ENCODE measurements around the gene CCSER1. TPM values are rescaled to one million over a fixed set of nuclear protein-coding genes. Genes with fewer than 3 reads are reported as not detected.
A peak's percentile ranks its signal among the peaks of the same experiment; 100 is the strongest.
"Not testable (repeated sequence)": the region's sequence is repeated elsewhere in the genome, so short reads cannot be mapped to it uniquely, and the experiment has no call there.

CCSER1 gene
- total and polyA plus RNA-seq, 4 donors: 3.5 to 66.1 (median 14.5) TPM

DNA sequence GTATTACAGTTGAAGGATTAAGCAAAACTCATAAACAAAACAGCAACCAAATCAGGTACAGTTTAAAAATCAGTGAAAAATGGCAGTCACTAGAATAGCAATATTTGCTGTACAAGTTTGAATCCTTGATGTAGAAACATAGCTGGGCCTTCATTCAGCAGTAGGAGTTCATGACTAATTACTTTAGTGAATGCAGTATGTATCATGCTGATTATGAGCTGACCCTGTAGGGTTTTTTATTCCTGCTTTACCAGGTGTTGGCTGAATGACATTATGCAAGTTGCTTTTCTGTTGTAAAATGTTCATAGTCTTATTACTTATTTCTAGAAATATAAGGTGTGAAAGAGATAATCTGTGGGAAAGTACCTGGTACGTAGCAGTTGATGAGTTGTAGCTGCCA lies 179.6 kb downstream of the CCSER1 start:
- no peak for DNase-seq (ENCODE audit: low read depth in 4 of 6, low spot score in 6 of 6)
- Histone ChIP-seq H3K9me3 (ENCODE audit: control insufficient read depth, insufficient read depth, low read length) (no peaks in the 10 kb centered on the region), H3K4me1 (ENCODE audit: control insufficient read depth, insufficient read depth, low read length) (no peaks in the 10 kb centered on the region), H3K27me3 (ENCODE audit: control insufficient read depth, insufficient read depth, low read length) (no peaks in the 10 kb centered on the region), H3K4me3 (ENCODE audit: low read depth, low read length) (no peak overlapping the region), H3K27ac (ENCODE audit: low read depth, low read length) (no peak overlapping the region), H3K36me3 (ENCODE audit: control insufficient read depth, insufficient read depth, low read length) (no peaks in the 10 kb centered on the region)
- no CpG with 5 or more reads among the region's 1 CpG for WGBS (ENCODE audit: insufficient coverage)

DNA sequence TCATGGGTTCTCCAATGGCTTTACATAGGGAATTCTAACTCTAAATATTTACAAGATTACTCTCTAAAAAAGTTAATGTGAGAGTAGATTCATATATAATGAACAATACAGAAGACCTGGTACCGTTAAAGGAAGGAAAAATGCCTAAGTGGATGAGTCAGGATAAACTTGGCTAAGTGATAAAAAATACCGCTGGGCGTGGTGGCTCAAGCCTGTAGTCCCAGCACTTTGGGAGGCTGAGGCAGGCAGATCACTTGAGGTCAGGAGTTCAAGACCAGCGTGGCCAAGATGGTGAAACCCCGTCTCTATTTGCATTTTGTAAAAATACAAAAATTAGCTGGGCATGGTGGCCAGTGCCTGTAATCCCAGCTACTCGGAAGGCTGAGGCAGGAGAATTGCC lies 189.9 kb downstream of the CCSER1 start:
- not testable (repeated sequence) for DNase-seq (ENCODE audit: low read depth in 4 of 6, low spot score in 6 of 6); H3K4me3 ChIP-seq (ENCODE audit: low read depth, low read length); H3K27me3 ChIP-seq (ENCODE audit: control insufficient read depth, insufficient read depth, low read length); H3K9me3 ChIP-seq (ENCODE audit: control insufficient read depth, insufficient read depth, low read length); H3K27ac ChIP-seq (ENCODE audit: low read depth, low read length); H3K4me1 ChIP-seq (ENCODE audit: control insufficient read depth, insufficient read depth, low read length); H3K36me3 ChIP-seq (ENCODE audit: control insufficient read depth, insufficient read depth, low read length)
- 92% methylated on average over 4 of the region's 6 CpGs for WGBS (ENCODE audit: insufficient coverage)

DNA sequence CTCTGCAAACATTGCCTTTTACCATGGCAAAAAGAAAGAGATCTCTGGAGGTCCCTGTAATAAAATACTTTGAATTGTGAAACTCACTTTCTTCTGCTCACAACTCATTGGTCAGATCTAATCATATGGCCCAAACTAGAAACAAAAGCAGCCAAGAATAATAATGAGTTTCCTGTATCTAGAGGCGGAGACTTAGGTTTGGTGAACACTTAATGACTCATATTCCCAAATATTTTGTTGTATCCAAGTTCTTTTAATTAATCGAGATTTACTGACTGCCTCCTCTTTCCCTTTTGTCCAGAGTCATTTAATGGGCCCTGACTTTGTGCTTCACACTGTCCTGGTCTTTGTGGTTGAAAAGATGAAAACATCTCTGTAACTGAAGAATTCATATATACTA lies 190.6 kb downstream of the CCSER1 start:
- H3K4me1 ChIP-seq (ENCODE audit: control insufficient read depth, insufficient read depth, low read length): no peaks in the 10 kb centered on the region
- WGBS (ENCODE audit: insufficient coverage): no CpG with 5 or more reads among the region's 2 CpGs
- no peak for DNase-seq (ENCODE audit: low read depth in 4 of 6, low spot score in 6 of 6)
- no peaks in the 10 kb centered on the region for H3K9me3 ChIP-seq (ENCODE audit: control insufficient read depth, insufficient read depth, low read length)
- no peaks in the 10 kb centered on the region for H3K36me3 ChIP-seq (ENCODE audit: control insufficient read depth, insufficient read depth, low read length)
- no peak overlapping the region for H3K4me3 ChIP-seq (ENCODE audit: low read depth, low read length)
- no peaks in the 10 kb centered on the region for H3K27me3 ChIP-seq (ENCODE audit: control insufficient read depth, insufficient read depth, low read length)
- H3K27ac ChIP-seq (ENCODE audit: low read depth, low read length): no peak overlapping the region

DNA sequence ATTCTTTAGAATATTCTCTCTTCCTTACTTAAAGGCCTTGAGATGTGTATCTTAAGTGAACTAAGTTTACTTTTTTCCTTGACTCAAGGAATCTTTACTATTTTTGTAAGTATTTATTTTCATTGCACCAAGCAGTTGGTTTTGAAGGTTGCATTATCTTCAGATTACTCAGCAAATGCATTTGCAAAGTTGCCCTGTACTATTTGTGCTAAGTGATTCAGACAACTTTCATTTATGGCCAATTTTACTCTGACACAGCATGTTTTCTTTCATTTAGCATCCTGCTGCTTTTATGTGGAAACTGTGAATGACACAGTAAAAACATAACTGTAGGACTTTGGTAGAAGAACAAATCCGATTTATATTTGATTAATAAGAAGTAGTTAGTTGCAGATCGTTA lies 191.0 kb downstream of the CCSER1 start:
- Histone ChIP-seq H3K4me3 (ENCODE audit: low read depth, low read length) (no peak overlapping the region), H3K4me1 (ENCODE audit: control insufficient read depth, insufficient read depth, low read length) (no peaks in the 10 kb centered on the region), H3K27me3 (ENCODE audit: control insufficient read depth, insufficient read depth, low read length) (no peaks in the 10 kb centered on the region), H3K9me3 (ENCODE audit: control insufficient read depth, insufficient read depth, low read length) (no peaks in the 10 kb centered on the region), H3K36me3 (ENCODE audit: control insufficient read depth, insufficient read depth, low read length) (no peaks in the 10 kb centered on the region), H3K27ac (ENCODE audit: low read depth, low read length) (no peak overlapping the region)
- WGBS (ENCODE audit: insufficient coverage): no CpG with 5 or more reads among the region's 2 CpGs
- peak in 2 of 6 donors; percentile 22 to 63 for DNase-seq (ENCODE audit: low read depth in 4 of 6, low spot score in 6 of 6)

DNA sequence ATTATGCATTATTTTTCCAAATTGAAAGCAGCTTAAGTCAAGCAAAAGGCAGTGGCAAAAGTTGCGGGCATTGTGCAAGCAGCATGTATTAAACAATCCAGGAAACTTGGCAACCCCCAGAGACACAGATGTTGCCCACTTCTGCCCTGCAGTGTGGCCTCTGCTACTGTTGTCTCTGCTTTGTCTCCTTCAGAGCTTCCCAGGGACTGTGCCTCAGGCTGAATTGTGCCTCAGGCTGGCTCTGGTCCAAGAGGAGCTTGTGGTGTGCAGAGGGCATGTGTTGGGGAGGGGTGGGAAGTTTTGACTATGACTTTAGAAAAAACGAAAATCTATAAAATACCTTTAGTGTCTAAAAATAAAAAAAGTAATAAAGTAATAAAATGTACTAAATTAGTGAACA lies 201.4 kb downstream of the CCSER1 start:
- H3K27ac ChIP-seq (ENCODE audit: low read depth, low read length): no peak overlapping the region
- H3K9me3 ChIP-seq (ENCODE audit: control insufficient read depth, insufficient read depth, low read length): no peaks in the 10 kb centered on the region
- peak in 5 of 6 donors; percentile 17 to 83 (median 38) for DNase-seq (ENCODE audit: low read depth in 4 of 6, low spot score in 6 of 6)
- H3K4me1 ChIP-seq (ENCODE audit: control insufficient read depth, insufficient read depth, low read length): peaks cover 3% of the 10 kb centered on the region
- no peaks in the 10 kb centered on the region for H3K27me3 ChIP-seq (ENCODE audit: control insufficient read depth, insufficient read depth, low read length)
- no peak overlapping the region for H3K4me3 ChIP-seq (ENCODE audit: low read depth, low read length)
- no peaks in the 10 kb centered on the region for H3K36me3 ChIP-seq (ENCODE audit: control insufficient read depth, insufficient read depth, low read length)
- WGBS (ENCODE audit: insufficient coverage): 18% methylated on average over 1 of the region's 2 CpGs

DNA sequence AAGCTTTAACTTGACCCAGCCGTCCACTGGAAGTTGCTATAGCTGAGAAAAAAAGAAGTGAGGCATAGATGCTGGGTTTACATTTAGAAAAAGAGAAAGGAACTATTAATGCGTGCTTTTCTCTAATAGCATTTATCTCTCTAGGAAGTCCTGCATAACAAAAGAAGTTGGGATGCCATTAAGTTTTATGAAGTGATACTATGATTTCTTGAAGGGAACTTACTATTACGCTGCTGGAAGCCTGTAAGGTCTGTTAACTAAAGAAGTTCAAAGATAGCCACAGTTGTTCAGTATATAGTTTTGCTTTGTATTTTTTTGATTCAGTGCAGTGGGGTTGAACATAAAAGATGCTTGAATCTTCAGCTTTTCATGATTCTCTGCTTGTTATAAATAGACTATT lies 203.4 kb downstream of the CCSER1 start:
- WGBS (ENCODE audit: insufficient coverage): 90% methylated on average over 2 of the region's 3 CpGs
- H3K36me3 ChIP-seq (ENCODE audit: control insufficient read depth, insufficient read depth, low read length): no peaks in the 10 kb centered on the region
- H3K27me3 ChIP-seq (ENCODE audit: control insufficient read depth, insufficient read depth, low read length): no peaks in the 10 kb centered on the region
- H3K27ac ChIP-seq (ENCODE audit: low read depth, low read length): no peak overlapping the region
- H3K4me1 ChIP-seq (ENCODE audit: control insufficient read depth, insufficient read depth, low read length): peaks cover 3% of the 10 kb centered on the region
- H3K4me3 ChIP-seq (ENCODE audit: low read depth, low read length): no peak overlapping the region
- DNase-seq (ENCODE audit: low read depth in 4 of 6, low spot score in 6 of 6): peak in 1 of 6 donors; percentile 31
- H3K9me3 ChIP-seq (ENCODE audit: control insufficient read depth, insufficient read depth, low read length): no peaks in the 10 kb centered on the region

DNA sequence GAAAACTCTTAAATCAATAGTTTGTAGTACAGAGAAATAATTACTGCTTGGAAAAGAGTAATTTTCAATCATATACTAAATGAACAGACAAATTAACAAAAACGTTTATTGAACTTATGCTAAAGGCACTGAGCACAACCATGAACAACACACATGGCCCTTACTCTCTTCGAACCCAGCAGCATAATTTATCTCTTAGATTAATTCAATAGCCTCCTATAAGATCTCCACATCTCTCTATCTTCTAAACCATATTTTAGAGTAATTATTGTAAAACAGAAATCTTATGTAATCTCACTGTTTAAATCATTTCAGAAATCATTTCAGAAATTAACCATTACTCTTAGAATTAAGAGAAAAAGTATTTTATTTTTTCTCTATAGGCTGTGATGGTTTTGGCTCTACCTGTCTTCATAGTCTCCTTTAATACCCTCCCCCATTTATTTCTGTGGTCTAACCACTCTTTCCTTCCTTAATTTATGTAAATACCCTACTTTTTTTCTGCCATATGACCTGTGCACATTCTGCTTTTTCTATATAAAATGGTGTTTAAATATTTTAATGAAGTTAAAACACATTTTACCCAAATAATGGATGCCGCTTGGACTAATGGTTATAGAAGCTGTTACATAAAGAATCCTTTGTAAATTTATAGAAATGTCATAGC lies 218.5 kb downstream of the CCSER1 start:
- H3K4me3 ChIP-seq (ENCODE audit: low read depth, low read length): no peak overlapping the region
- H3K27ac ChIP-seq (ENCODE audit: low read depth, low read length): no peak overlapping the region
- no peaks in the 10 kb centered on the region for H3K9me3 ChIP-seq (ENCODE audit: control insufficient read depth, insufficient read depth, low read length)
- no peaks in the 10 kb centered on the region for H3K4me1 ChIP-seq (ENCODE audit: control insufficient read depth, insufficient read depth, low read length)
- WGBS (ENCODE audit: insufficient coverage): no CpG with 5 or more reads among the region's 3 CpGs
- no peaks in the 10 kb centered on the region for H3K36me3 ChIP-seq (ENCODE audit: control insufficient read depth, insufficient read depth, low read length)
- no peak for DNase-seq (ENCODE audit: low read depth in 4 of 6, low spot score in 6 of 6)
- no peaks in the 10 kb centered on the region for H3K27me3 ChIP-seq (ENCODE audit: control insufficient read depth, insufficient read depth, low read length)

DNA sequence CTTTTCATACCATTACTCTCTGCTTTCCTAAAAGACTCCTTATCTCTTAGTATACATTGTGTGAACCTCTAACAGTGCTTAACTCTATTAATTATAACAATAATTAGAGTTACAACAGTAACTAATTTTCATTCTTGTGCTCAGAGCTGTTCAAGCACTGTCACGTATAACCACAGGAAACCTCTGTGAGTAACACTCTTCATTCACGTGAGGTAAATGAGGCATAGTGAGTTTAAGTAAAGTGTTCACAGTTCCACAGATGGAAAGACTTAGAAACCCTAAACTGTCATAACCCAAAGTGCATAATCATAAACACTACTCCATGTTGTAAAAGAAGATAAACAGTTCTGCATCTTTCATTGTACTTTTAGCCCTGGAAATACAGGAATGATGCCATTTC lies 222.4 kb downstream of the CCSER1 start:
- Histone ChIP-seq H3K4me1 (ENCODE audit: control insufficient read depth, insufficient read depth, low read length) (no peaks in the 10 kb centered on the region), H3K27ac (ENCODE audit: low read depth, low read length) (no peak overlapping the region), H3K9me3 (ENCODE audit: control insufficient read depth, insufficient read depth, low read length) (no peaks in the 10 kb centered on the region), H3K36me3 (ENCODE audit: control insufficient read depth, insufficient read depth, low read length) (no peaks in the 10 kb centered on the region), H3K27me3 (ENCODE audit: control insufficient read depth, insufficient read depth, low read length) (no peaks in the 10 kb centered on the region), H3K4me3 (ENCODE audit: low read depth, low read length) (no peak overlapping the region)
- WGBS (ENCODE audit: insufficient coverage): no CpG with 5 or more reads among the region's 2 CpGs
- DNase-seq (ENCODE audit: low read depth in 4 of 6, low spot score in 6 of 6): no peak

DNA sequence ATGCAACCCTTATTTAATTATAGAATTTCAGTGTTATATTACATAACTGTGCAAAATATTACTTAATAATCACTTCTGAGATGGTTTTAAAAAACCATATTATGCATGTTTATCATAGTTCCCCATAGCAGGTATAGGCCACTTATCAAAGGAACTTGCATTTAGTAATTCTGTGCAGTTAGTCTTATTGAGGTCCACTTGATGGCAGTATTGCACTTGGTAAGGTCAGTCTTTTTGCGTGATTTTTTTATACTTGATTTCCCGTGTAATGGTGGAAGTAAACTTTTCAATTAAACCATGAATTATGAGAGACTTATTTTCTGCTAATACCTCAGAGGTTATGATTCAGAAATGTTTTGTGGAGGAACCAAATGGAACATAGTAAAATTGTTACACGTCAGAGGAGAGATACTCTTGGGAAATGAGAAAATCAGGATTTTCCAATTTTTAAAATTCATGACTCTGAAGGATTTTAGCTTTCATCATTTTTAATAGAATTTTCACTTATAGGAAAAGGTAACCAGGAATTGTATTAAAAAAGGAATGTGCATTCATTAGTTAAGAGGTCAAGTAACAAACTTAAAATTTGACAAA lies 230.0 kb downstream of the CCSER1 start:
- Histone ChIP-seq H3K27ac (ENCODE audit: low read depth, low read length) (no peak overlapping the region), H3K36me3 (ENCODE audit: control insufficient read depth, insufficient read depth, low read length) (no peaks in the 10 kb centered on the region), H3K27me3 (ENCODE audit: control insufficient read depth, insufficient read depth, low read length) (no peaks in the 10 kb centered on the region), H3K9me3 (ENCODE audit: control insufficient read depth, insufficient read depth, low read length) (no peaks in the 10 kb centered on the region), H3K4me3 (ENCODE audit: low read depth, low read length) (no peak overlapping the region), H3K4me1 (ENCODE audit: control insufficient read depth, insufficient read depth, low read length) (no peaks in the 10 kb centered on the region)
- DNase-seq (ENCODE audit: low read depth in 4 of 6, low spot score in 6 of 6): peak; percentile 24 to 90 (median 43)
- no CpG with 5 or more reads among the region's 3 CpGs for WGBS (ENCODE audit: insufficient coverage)

DNA sequence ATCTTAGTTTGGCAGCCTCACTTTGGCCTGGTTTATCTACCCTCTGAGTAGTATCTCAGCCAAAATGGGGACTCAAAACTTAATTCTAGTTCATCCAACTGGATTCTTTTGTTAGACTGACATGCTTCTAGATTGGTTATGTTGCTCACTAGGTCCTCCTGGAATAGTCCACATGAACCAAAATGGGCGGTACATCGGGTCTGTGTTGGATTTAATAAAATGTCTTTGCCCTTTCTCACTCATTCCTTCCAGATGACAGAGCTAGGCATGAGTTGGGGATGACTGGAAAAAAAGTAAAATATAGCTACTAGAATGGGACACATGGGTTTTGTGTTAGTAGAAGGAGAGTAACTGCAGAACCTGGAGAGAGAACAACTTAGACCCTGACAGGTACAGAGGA lies 247.9 kb downstream of the CCSER1 start:
- H3K4me3 ChIP-seq (ENCODE audit: low read depth, low read length): no peak overlapping the region
- H3K36me3 ChIP-seq (ENCODE audit: control insufficient read depth, insufficient read depth, low read length): no peaks in the 10 kb centered on the region
- no CpG with 5 or more reads among the region's 2 CpGs for WGBS (ENCODE audit: insufficient coverage)
- H3K9me3 ChIP-seq (ENCODE audit: control insufficient read depth, insufficient read depth, low read length): no peaks in the 10 kb centered on the region
- H3K4me1 ChIP-seq (ENCODE audit: control insufficient read depth, insufficient read depth, low read length): no peaks in the 10 kb centered on the region
- H3K27ac ChIP-seq (ENCODE audit: low read depth, low read length): no peak overlapping the region
- H3K27me3 ChIP-seq (ENCODE audit: control insufficient read depth, insufficient read depth, low read length): no peaks in the 10 kb centered on the region
- DNase-seq (ENCODE audit: low read depth in 4 of 6, low spot score in 6 of 6): no peak

Measured in spinal cord (tissue), 10 donors.